ENCODE measurements around the gene WAC.
"Not testable (repeated sequence)": the region's sequence is repeated elsewhere in the genome, so short reads cannot be mapped to it uniquely, and the experiment has no call there.

WAC gene

DNA sequence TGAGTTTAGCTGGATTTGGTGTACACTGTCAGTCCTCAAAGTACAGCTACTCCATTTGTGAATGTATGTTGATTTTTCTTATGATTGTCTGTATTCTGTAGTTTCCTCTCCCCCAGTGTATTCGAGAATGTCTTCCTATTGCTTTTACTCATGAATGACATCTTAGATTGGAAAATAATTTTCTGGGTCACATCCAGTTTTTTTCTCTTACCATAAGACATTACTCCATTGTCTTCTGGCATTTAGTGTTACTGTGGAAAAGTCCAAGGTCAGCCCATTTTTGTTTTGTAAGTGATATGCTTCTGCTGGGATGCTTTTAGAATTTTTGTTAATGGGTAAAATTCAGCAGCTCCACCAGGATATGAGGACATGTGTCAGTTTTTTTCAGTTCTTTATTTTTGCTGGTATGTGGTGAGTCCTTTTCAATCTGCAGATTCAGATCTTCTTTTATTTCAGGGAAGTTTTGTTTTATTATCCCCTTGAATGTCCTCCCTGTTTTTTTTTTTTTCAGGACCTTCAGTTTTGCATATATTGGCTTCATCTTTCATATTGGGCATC lies 33.6 kb downstream of the WAC start:
- DNase-seq (ENCODE audit: low spot score), result no peak

DNA sequence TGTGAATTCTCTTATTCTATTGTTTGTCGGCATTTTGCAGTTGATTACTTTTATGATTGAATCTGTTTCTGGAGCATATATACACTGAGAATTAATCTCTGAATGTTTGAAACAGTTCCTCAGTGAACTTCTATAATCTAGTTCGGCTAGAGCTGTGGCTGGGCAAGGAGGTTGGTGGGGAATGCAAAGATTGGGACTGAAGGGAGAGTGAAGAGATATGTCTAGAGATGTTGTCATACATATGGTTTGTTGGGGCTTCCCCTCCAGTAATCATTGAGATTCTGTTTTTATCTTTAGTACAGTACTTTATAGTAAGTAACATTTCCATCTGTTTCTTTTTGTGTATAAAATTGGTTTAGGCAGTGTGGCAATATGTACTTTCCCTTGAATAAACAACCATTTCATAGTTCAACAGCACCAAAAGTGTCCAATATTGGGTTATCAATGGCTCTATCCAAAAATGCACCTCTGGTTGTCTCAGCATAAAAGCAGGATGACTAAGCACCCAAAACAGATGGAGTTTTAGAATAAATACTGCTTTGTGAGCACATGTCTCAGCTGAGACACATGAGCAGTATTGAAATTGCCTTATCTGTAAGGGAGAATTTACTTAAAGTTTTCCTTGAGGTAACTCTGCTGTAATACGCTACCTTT lies 36.7 kb downstream of the WAC start:
- no peak for DNase-seq (ENCODE audit: low spot score)

- no peak for DNase-seq (ENCODE audit: low spot score)
Observed at GRCh38 chr10:28570598-28570997, 37.7 kb downstream of the WAC start.

- DNase-seq (ENCODE audit: low spot score), result no peak
Observed at GRCh38 chr10:28571265-28571664, 38.3 kb downstream of the WAC start.

GRCh38 chr10:28574214-28574613 lies 41.3 kb downstream of the WAC start:
- not testable (repeated sequence) for DNase-seq (ENCODE audit: low spot score)

GRCh38 chr10:28575852-28576251 lies 42.9 kb downstream of the WAC start:
- DNase-seq (ENCODE audit: low spot score), result no peak

DNA sequence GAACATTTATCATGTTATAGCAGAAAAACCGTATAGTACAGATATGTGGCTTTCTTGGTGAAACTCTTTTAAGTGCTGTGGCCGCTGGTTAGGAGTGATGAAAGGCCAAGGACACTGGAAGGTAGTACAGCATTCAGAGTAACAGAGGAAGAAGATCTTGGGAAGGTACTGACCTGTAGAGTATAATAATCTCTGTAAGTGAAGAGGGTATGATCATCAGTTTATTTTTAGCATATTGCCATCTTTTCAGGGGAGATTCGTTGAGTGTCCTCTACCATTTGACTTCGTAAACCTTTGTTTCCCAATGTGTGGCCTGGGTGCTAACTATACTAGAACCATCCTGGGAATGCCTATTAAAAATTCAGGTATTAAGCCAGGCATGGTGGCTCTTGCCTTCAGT lies 44.6 kb downstream of the WAC start:
- DNase-seq (ENCODE audit: low spot score), result no peak

DNA sequence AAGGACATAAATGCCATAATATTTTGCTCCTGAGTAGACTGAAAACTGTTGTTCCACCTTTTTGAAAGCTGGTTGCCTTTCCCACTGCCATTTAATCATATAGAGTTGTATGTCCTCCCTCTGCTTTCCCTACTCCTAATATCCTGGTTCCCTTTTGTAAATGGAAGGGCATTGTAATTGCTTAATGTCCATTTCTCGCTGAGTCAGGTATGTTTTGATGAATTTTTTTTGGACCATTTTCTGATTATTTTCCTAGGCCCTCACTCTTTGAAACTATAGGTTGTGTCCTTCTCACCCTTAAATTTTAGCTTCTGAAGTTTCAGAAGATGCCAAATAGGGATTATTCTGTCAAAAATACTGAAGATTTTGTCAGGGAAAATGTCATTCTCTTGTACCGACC lies 45.5 kb downstream of the WAC start:
- no peak for DNase-seq (ENCODE audit: low spot score)

- DNase-seq (ENCODE audit: low spot score), result no peak
Observed at GRCh38 chr10:28580825-28581224, 47.9 kb downstream of the WAC start.

- DNase-seq (ENCODE audit: low spot score), result no peak
Observed at GRCh38 chr10:28581916-28582315, 49.0 kb downstream of the WAC start.

GRCh38 chr10:28585076-28585475 lies 52.2 kb downstream of the WAC start:
- no peak for DNase-seq (ENCODE audit: low spot score)

GRCh38 chr10:28586176-28586575 lies 53.3 kb downstream of the WAC start:
- no peak for DNase-seq (ENCODE audit: low spot score)

GRCh38 chr10:28587270-28587969 lies 54.5 kb downstream of the WAC start:
- DNase-seq (ENCODE audit: low spot score), result no peak

GRCh38 chr10:28587970-28588290 lies 55.0 kb downstream of the WAC start:
- DNase-seq (ENCODE audit: low spot score), result peak; percentile 69

DNA sequence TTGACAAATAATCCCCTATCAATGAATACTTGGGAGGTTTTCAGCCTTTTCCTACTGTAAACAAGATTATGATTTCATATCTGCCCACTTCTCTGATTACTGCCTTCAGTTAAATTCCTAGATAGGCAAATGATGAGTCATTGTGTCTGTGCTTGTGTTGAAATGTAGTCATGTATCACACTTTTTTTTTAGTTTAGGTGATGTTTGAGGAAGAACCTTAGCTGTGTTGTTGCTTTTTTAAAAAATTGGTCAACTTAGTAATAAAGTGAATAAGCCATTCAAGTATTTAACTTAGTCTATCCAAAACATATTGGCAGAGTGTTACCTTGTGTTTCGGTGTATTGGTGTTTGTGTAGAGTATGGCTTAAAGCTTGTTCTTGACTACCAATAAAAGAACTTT lies 60.0 kb downstream of the WAC start:
- DNase-seq (ENCODE audit: low spot score), result no peak

GRCh38 chr10:28593811-28594210 lies 60.9 kb downstream of the WAC start:
- no peak for DNase-seq (ENCODE audit: low spot score)

- no peak for DNase-seq (ENCODE audit: low spot score)
Observed at GRCh38 chr10:28594406-28594805, 61.5 kb downstream of the WAC start.

DNA sequence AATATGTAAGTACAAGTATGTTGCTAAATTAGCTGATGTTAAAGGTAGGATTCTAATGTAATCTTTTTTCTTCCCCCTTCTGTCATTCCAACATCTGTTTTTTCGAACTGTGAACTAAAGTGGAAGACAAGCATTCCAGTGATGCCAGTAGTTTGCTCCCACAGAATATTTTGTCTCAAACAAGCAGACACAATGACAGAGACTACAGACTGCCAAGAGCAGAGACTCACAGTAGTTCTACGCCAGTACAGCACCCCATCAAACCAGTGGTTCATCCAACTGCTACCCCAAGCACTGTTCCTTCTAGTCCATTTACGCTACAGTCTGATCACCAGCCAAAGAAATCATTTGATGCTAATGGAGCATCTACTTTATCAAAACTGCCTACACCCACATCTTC lies 62.7 kb downstream of the WAC start:
- peak; percentile 38 for DNase-seq (ENCODE audit: low spot score)

DNA sequence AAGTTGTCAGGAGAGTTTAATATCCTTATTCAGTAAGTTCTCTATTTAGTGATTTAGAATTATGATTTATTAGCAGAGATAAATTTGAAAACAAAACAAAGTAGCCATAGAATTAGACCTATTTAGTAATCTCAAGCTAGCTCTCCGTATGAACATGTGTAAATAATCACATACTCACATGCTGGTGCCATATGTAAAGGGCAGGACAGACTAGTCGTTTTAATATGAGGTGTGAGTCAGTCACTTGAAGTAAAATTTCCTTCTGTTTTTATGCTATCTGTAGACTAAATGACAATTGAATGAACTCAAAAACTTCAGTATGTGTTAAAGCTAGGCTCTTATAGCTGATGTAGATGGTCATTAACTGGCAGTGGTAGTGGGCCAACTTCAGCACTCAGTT lies 67.1 kb downstream of the WAC start:
- DNase-seq (ENCODE audit: low spot score), result no peak

DNA sequence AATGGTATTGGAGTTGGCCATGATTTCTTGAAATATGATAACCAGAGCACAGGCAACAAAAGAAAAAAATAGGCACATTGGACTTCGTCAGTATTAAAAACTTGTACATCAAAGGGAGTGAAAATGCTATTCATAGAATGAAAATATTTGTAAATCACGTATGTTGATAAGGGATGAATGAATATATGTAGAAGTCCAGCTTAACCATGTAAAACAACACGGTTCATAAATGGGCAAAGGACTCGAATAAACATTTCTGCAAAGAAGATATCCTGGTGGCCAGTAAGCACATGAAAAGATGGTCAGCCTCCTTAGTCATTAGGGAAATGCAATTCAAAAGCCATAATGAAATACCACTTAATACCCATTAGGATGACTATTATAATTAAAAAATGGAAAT lies 68.1 kb downstream of the WAC start:
- DNase-seq (ENCODE audit: low spot score), result no peak

DNA sequence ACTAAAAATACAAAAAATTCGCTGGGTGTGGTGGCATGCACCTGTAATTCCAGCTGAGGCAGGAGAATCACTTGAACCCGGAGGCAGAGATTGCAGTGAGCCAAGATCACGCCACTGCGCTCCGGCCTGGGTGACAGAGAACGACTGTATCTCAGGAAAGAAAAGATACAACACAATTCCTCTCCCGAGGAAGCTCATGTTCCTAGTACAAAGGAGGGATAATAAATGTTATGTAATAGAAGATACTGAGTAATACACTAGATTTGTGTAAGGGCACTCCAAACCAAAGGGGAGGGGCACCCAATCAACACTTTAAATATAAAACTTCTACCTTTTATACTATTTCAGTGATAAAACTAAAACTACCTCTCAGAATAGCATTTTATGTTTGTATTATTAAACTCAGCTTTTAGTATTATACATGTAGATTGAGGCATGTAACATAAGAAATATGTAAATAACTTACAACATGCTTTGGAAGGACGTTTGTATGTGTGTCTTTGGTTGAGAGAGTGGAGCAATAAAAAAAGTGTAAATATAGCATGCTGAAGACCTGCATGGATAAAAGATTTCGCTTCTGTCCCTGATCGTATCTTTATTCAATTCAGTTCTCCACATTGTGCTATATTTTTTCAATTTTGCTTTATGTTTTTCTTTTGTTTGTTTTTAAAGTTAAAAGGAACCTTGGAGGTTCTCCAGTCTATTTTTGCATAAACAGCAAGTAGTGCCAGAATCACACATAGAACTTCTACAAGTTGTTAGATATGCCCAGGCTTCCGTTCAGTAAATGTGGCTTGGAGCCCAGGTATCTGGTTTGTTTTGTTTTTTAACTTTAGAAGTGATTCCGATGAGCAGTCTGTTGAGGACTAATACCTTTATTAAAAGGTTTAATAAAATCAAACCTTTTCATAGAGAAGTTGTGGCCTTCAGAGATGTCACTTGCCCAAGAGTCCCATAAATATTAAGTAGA lies 71.9 kb downstream of the WAC start:
- DNase-seq (ENCODE audit: low spot score), result no peak

- no peak for DNase-seq (ENCODE audit: low spot score)
Observed at GRCh38 chr10:28606568-28606967, 73.7 kb downstream of the WAC start.

DNA sequence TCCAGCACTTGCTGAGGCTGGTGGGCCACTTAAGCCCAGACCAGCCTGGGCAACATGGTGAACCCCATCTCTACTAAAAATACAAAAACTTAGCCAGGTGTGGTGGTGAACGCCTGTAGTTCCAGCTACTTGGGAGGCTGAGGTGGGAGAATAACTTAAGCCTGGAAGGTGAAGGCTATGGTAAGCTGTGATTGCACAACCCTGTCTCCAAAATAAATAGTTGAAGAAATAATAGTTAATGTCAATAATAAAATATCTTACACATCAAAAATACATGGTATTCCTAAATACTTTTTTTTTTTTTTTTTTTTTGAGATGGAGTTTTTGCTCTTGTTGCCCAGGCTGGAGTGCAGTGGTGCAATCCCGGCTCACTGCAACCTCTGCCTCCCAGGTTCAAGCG lies 76.7 kb downstream of the WAC start:
- DNase-seq (ENCODE audit: low spot score), result not testable (repeated sequence)

Data from cerebellar cortex (tissue), 1 donor.